Liver (tissue), 9 donors: ENCODE data around the gene DLG4. TPM values are rescaled to one million over a fixed set of nuclear protein-coding genes. Genes with fewer than 3 reads are reported as not detected.
A peak's percentile ranks its signal among the peaks of the same experiment; 100 is the strongest.

ENCODE experiments used
- DNase-seq: peaks from one replicate; pipeline ENCODE4 v3.0.0-alpha.2; 2017; ENCODE audit warnings: low spot score
- H3K27ac ChIP-seq, 2 donors: one replicate each; pipeline ENCODE4 v1.7.0; 2013; ENCODE audit warnings: inconsistent platforms in 2 of 2, low read length in 2 of 2, control low read depth in 1 of 2, low read depth in 1 of 2, mild to moderate bottlenecking in 1 of 2
- H3K27me3 ChIP-seq, 4 donors: one replicate each; pipeline versions ENCODE4 v1.6.1 to v1.7.0; 2013; ENCODE audit warnings: low read length in 3 of 4, inconsistent platforms in 1 of 4, mild to moderate bottlenecking in 1 of 4, moderate library complexity in 1 of 4; ENCODE audit not compliant: control insufficient read depth in 4 of 4, insufficient read depth in 4 of 4
- H3K36me3 ChIP-seq, 4 donors: one replicate each; pipeline versions ENCODE4 v1.6.1 to v1.7.0; 2013; ENCODE audit warnings: low read length in 3 of 4, mild to moderate bottlenecking in 3 of 4, low read depth in 1 of 4, moderate library complexity in 1 of 4; ENCODE audit not compliant: control insufficient read depth in 4 of 4, insufficient read depth in 3 of 4
- H3K4me1 ChIP-seq, 4 donors: one replicate each; pipeline versions ENCODE4 v1.6.1 to v1.7.0; 2013; ENCODE audit warnings: low read length in 3 of 4, mild to moderate bottlenecking in 3 of 4, moderate library complexity in 1 of 4; ENCODE audit not compliant: control insufficient read depth in 4 of 4, insufficient read depth in 4 of 4
- H3K4me3 ChIP-seq, 3 donors: one replicate each; pipeline versions ENCODE4 v1.6.1 to v1.7.0; 2013; ENCODE audit warnings: low read length in 3 of 3, control low read depth in 1 of 3, low read depth in 1 of 3, mild to moderate bottlenecking in 1 of 3
- H3K9ac ChIP-seq, 2 donors: one replicate each; pipeline ENCODE4 v1.7.0; 2013; ENCODE audit warnings: low read length in 2 of 2, mild to moderate bottlenecking in 2 of 2, moderate library complexity in 2 of 2, control low read depth in 1 of 2, low read depth in 1 of 2
- H3K9me3 ChIP-seq, 4 donors: one replicate each; pipeline versions ENCODE4 v1.6.1 to v1.7.0; 2013; ENCODE audit warnings: low read length in 3 of 4; ENCODE audit not compliant: control insufficient read depth in 4 of 4
- CTCF ChIP-seq: fragments of 150-350 bp; IDR thresholded peaks from 2 replicates; pipeline ENCODE4 v1.5.1; 2017; ENCODE audit warnings: improper control_type of control experiment, low read depth, low read length; ENCODE audit not compliant: missing input control
- EGR1 ChIP-seq, 2 donors: IDR thresholded peaks; 2 replicates each; pipeline ENCODE4 v1.6.1; 2016 to 2018; ENCODE audit warnings: antibody characterized with exemption in 2 of 2, low read depth in 2 of 2
- FOXA1 ChIP-seq: IDR thresholded peaks from 2 replicates; pipeline ENCODE4 v1.6.1; 2016; ENCODE audit warnings: antibody characterized with exemption
- FOXA2 ChIP-seq: IDR thresholded peaks from 2 replicates; pipeline ENCODE4 v1.6.1; 2016; ENCODE audit warnings: antibody characterized with exemption
- GABPA ChIP-seq, 2 donors: IDR thresholded peaks in 1 of 2; conservative IDR thresholded peaks in 1 of 2; 2 replicates each; pipeline ENCODE4 v1.6.1; 2016; ENCODE audit warnings: antibody characterized with exemption in 2 of 2, mild to moderate bottlenecking in 1 of 2, moderate library complexity in 1 of 2
- JUND ChIP-seq, 2 donors: IDR thresholded peaks; 2 replicates each; pipeline ENCODE4 v1.6.1; 2016; ENCODE audit warnings: antibody characterized with exemption in 2 of 2
- MAX ChIP-seq: IDR thresholded peaks from 2 replicates; pipeline ENCODE4 v1.6.1; 2016; ENCODE audit warnings: antibody characterized with exemption
- NR2F2 ChIP-seq: IDR thresholded peaks from 2 replicates; pipeline ENCODE4 v1.6.1; 2016; ENCODE audit warnings: antibody characterized with exemption
- RAD21 ChIP-seq, 2 donors: IDR thresholded peaks; 2 replicates each; pipeline ENCODE4 v1.6.1; 2016; ENCODE audit warnings: antibody characterized with exemption in 2 of 2, mild to moderate bottlenecking in 2 of 2
- REST ChIP-seq: IDR thresholded peaks from 2 replicates; pipeline ENCODE4 v1.6.1; 2016; ENCODE audit warnings: antibody characterized with exemption, mild to moderate bottlenecking
- RXRA ChIP-seq, 2 donors: IDR thresholded peaks; 2 replicates each; pipeline ENCODE4 v1.6.1; 2017 to 2018; ENCODE audit warnings: antibody characterized with exemption in 2 of 2, mild to moderate bottlenecking in 1 of 2
- SP1 ChIP-seq: IDR thresholded peaks from 2 replicates; pipeline ENCODE4 v1.6.1; 2018; ENCODE audit warnings: antibody characterized with exemption, mild to moderate bottlenecking
- YY1 ChIP-seq: IDR thresholded peaks from 2 replicates; pipeline ENCODE4 v1.6.1; 2016; ENCODE audit warnings: antibody characterized with exemption, mild to moderate bottlenecking
- ZBTB33 ChIP-seq: IDR thresholded peaks from 2 replicates; pipeline ENCODE4 v1.6.1; 2016; ENCODE audit warnings: antibody characterized with exemption
- WGBS: extraction: QIAGEN DNeasy Blood & Tissue Kit; methylation state at CpG from one replicate; pipeline ENCODE4 v1.1.7; 2013; 5-methylcytosine and 5-hydroxymethylcytosine counted together
- polyA plus RNA-seq, 2 donors: library from polyadenylated mRNA; stranded (reverse) in 1 of 2; unstranded in 1 of 2; fragments of 200-250 nt in 1 of 2; fragments of >200 nt in 1 of 2; fragmentation: Nextera tagmentation in 1 of 2; extraction: Ambion mirVana in 1 of 2; gene quantifications; one replicate each; pipeline versions ENCODE4 v1.2.1 to v1.2.3, GENCODE V29; 2013 to 2015
- total RNA-seq, 2 donors: library from RNA; depleted of rRNA; stranded (reverse); fragments of >200 nt; gene quantifications; one replicate each; pipeline ENCODE4 v1.2.3, GENCODE V29; 2014
- donor health status: healthy.
- donor health status: healthy.
- donor health status: healthy.
- donor health status: healthy.
- donor health status: healthy.

Gene DLG4
- total and polyA plus RNA-seq, 4 donors: 0.40 to 5.7 (median 1.9) TPM

- no peak for TF ChIP-seq ZBTB33
- TF ChIP-seq EGR1 (IDR thresholded peaks at IDR 0.05; ENCODE audit: low read depth in 2 of 2): peak; percentile 100
- peak; percentile 28 to 43 for TF ChIP-seq RAD21 (IDR thresholded peaks at IDR 0.05)
Measured at GRCh38 chr17:7252176-7253043, 32.8 kb upstream of the DLG4 start, which contains the start of gene ELP5 (continued).

GRCh38 chr17:7251661-7252175 lies 32.1 kb upstream of the DLG4 start, which contains the start of gene CTDNEP1:
Gene CTDNEP1 (minus strand): TSS chr17:7251734. CDS start chr17:7251296, 438 bp downstream.
- H3K4me1 ChIP-seq: peaks cover 3 to 33% (median 28%) of the 10 kb centered on the region in 4 donors
- H3K36me3 ChIP-seq: peaks cover under 1 to 18% (median 8%) of the 10 kb centered on the region in 4 donors
- H3K27ac ChIP-seq: peak within 1 kb of the TSS; percentile 95 to 100
- WGBS: under 1% methylated on average over 41 of the region's 41 CpGs
- H3K4me3 ChIP-seq: peak within 1 kb of the TSS; percentile 93 to 96 (median 95)
- TF ChIP-seq NR2F2 (no peak), GABPA (IDR thresholded peaks at IDR 0.05 in 1 of 2, conservative IDR thresholded peaks at IDR 0.05 in 1 of 2) (peak; percentile 89 to 94), JUND (IDR thresholded peaks at IDR 0.05) (peak in 1 of 2 donors; percentile 81), YY1 (peak; percentile 98)
- no peaks in the 10 kb centered on the region for H3K27me3 ChIP-seq
- DNase-seq: peak; percentile 98
- H3K9me3 ChIP-seq: no peaks in the 10 kb centered on the region
- peak within 1 kb of the TSS; percentile 92 to 95 for H3K9ac ChIP-seq

- Histone ChIP-seq H3K9me3 (no peaks in the 10 kb centered on the region), H3K27ac (peak overlapping the region; percentile 95 to 100), H3K27me3 (no peaks in the 10 kb centered on the region), H3K4me1 (peaks cover 3 to 33% (median 28%) of the 10 kb centered on the region in 4 donors), H3K36me3 (peaks cover 2 to 17% (median 9%) of the 10 kb centered on the region in 4 donors), H3K9ac (peak overlapping the region; percentile 87 to 95), H3K4me3 (peak overlapping the region; percentile 70 to 93 (median 85))
- DNase-seq: peak; percentile 47
- 1% methylated on average over 55 of the region's 55 CpGs for WGBS
- TF ChIP-seq ZBTB33 (no peak), NR2F2 (no peak), MAX (no peak), EGR1 (IDR thresholded peaks at IDR 0.05; ENCODE audit: low read depth in 2 of 2) (no peak), FOXA1 (no peak), JUND (IDR thresholded peaks at IDR 0.05) (no peak), FOXA2 (no peak), CTCF (no peak), RXRA (IDR thresholded peaks at IDR 0.05) (no peak), REST (no peak), SP1 (no peak)
Measured at GRCh38 chr17:7250695-7251627, 31.3 kb upstream of the DLG4 start.
